Measurements from ENCODE around the gene FDPS.

FDPS gene

GRCh38 chr1:155308493-155309422 is at the start of gene FDPS:
FDPS (plus strand) TSS chr1:155308866; CDS start chr1:155309790, 924 bp downstream.
- DNase-seq, result peak; percentile 99

- DNase-seq, result no peak
Measured at GRCh38 chr1:155260276-155260675, 48.4 kb upstream of the FDPS start.

- no peak for DNase-seq
Measured at GRCh38 chr1:155261493-155261851, 47.2 kb upstream of the FDPS start.

GRCh38 chr1:155261852-155262673 is 46.6 kb upstream of the FDPS start, which contains the start of gene SCAMP3:
SCAMP3 (minus strand) TSS chr1:155262360; CDS start chr1:155262151, 209 bp downstream.
- DNase-seq, result peak; percentile 99

GRCh38 chr1:155263067-155263466 is 45.6 kb upstream of the FDPS start:
- DNase-seq, result no peak

- no peak for DNase-seq
Measured at GRCh38 chr1:155266553-155266952, 42.1 kb upstream of the FDPS start.

GRCh38 chr1:155267373-155267772 is 41.3 kb upstream of the FDPS start:
- DNase-seq, result no peak

- DNase-seq, result no peak
Measured at GRCh38 chr1:155268630-155269029, 40.0 kb upstream of the FDPS start.

- DNase-seq, result no peak
Measured at GRCh38 chr1:155269381-155269780, 39.3 kb upstream of the FDPS start.

GRCh38 chr1:155272466-155273342 is 36.0 kb upstream of the FDPS start:
- DNase-seq, result no peak

GRCh38 chr1:155273343-155274245 is 35.1 kb upstream of the FDPS start, which contains the start of gene CLK2:
CLK2 (minus strand) TSS chr1:155273504; CDS start chr1:155270977, 2,527 bp downstream.
- peak; percentile 92 for DNase-seq

GRCh38 chr1:155277070-155277901 is 31.4 kb upstream of the FDPS start, which contains the start of gene HCN3:
HCN3 (plus strand) TSS chr1:155277463; CDS start chr1:155277591, 128 bp downstream.
- DNase-seq, result peak; percentile 99

GRCh38 chr1:155277902-155278688 is 30.6 kb upstream of the FDPS start:
- peak; percentile 70 for DNase-seq

GRCh38 chr1:155278689-155279160 is 29.9 kb upstream of the FDPS start:
- no peak for DNase-seq

- DNase-seq, result no peak
Measured at GRCh38 chr1:155279268-155279667, 29.4 kb upstream of the FDPS start.

GRCh38 chr1:155282488-155283091 is 26.1 kb upstream of the FDPS start:
- no peak for DNase-seq

GRCh38 chr1:155284476-155284875 is 24.2 kb upstream of the FDPS start:
- DNase-seq, result no peak

GRCh38 chr1:155285063-155285462 is 23.6 kb upstream of the FDPS start:
- no peak for DNase-seq

GRCh38 chr1:155285631-155286044 is 23.0 kb upstream of the FDPS start:
- DNase-seq, result no peak
